ENCODE measurements around the gene VKORC1L1.
"Not testable (repeated sequence)": the region's sequence is repeated elsewhere in the genome, so short reads cannot be mapped to it uniquely, and the experiment has no call there.

VKORC1L1 gene

GRCh38 chr7:65988084-65988483 lies 115.2 kb downstream of the VKORC1L1 start:
- Histone ChIP-seq H3K9ac (ENCODE audit: low read length) (no peak overlapping the region), H3K79me2 (ENCODE audit: low read length) (no peaks in the 10 kb centered on the region), H3K27me3 (ENCODE audit: low read depth, low read length) (no peaks in the 10 kb centered on the region), H3K4me2 (ENCODE audit: low read length) (no peak overlapping the region), H3K27ac (ENCODE audit: low read length) (no peak overlapping the region), H3K36me3 (replicated peaks; ENCODE audit: low read depth, low read length) (no peaks in the 10 kb centered on the region), H4K20me1 (ENCODE audit: insufficient read depth, low read length) (no peaks in the 10 kb centered on the region), H2AFZ (ENCODE audit: low read depth, low read length) (no peak overlapping the region), H3K4me3 (ENCODE audit: low read length) (no peak overlapping the region), H3K4me1 (ENCODE audit: low read length) (no peaks in the 10 kb centered on the region), H3K9me3 (ENCODE audit: insufficient read depth, low read length) (no peaks in the 10 kb centered on the region)
- TF ChIP-seq EZH2phosphoT487 (IDR thresholded peaks at IDR 0.05; ENCODE audit: low read depth), result no peak
- TF ChIP-seq CTCF (IDR thresholded peaks at IDR 0.05; ENCODE audit: low read depth, low read length), result no peak

GRCh38 chr7:65988503-65988902 lies 115.6 kb downstream of the VKORC1L1 start:
- not testable (repeated sequence) for H3K4me1 ChIP-seq (ENCODE audit: low read length); H3K36me3 ChIP-seq (replicated peaks; ENCODE audit: low read depth, low read length); H3K4me2 ChIP-seq (ENCODE audit: low read length); H4K20me1 ChIP-seq (ENCODE audit: insufficient read depth, low read length); H3K79me2 ChIP-seq (ENCODE audit: low read length); H3K27ac ChIP-seq (ENCODE audit: low read length); H3K9ac ChIP-seq (ENCODE audit: low read length); H3K9me3 ChIP-seq (ENCODE audit: insufficient read depth, low read length); H3K27me3 ChIP-seq (ENCODE audit: low read depth, low read length); H3K4me3 ChIP-seq (ENCODE audit: low read length); H2AFZ ChIP-seq (ENCODE audit: low read depth, low read length)

GRCh38 chr7:65989694-65990080 lies 116.8 kb downstream of the VKORC1L1 start:
- Histone ChIP-seq H3K9me3 (ENCODE audit: insufficient read depth, low read length) (no peaks in the 10 kb centered on the region), H3K4me1 (ENCODE audit: low read length) (no peaks in the 10 kb centered on the region), H3K36me3 (replicated peaks; ENCODE audit: low read depth, low read length) (no peaks in the 10 kb centered on the region), H4K20me1 (ENCODE audit: insufficient read depth, low read length) (no peaks in the 10 kb centered on the region), H3K27ac (ENCODE audit: low read length) (no peak overlapping the region), H3K4me3 (ENCODE audit: low read length) (no peak overlapping the region), H3K9ac (ENCODE audit: low read length) (no peak overlapping the region), H3K27me3 (ENCODE audit: low read depth, low read length) (no peaks in the 10 kb centered on the region), H3K79me2 (ENCODE audit: low read length) (no peaks in the 10 kb centered on the region), H3K4me2 (ENCODE audit: low read length) (no peak overlapping the region), H2AFZ (ENCODE audit: low read depth, low read length) (no peak overlapping the region)
- TF ChIP-seq EZH2phosphoT487 (IDR thresholded peaks at IDR 0.05; ENCODE audit: low read depth) (no peak), CTCF (IDR thresholded peaks at IDR 0.05; ENCODE audit: low read depth, low read length) (no peak)

- H3K4me3 ChIP-seq (ENCODE audit: low read length); H3K36me3 ChIP-seq (replicated peaks; ENCODE audit: low read depth, low read length); H4K20me1 ChIP-seq (ENCODE audit: insufficient read depth, low read length); H3K27me3 ChIP-seq (ENCODE audit: low read depth, low read length); H3K9ac ChIP-seq (ENCODE audit: low read length); H3K4me2 ChIP-seq (ENCODE audit: low read length); H3K9me3 ChIP-seq (ENCODE audit: insufficient read depth, low read length); H3K27ac ChIP-seq (ENCODE audit: low read length); H3K79me2 ChIP-seq (ENCODE audit: low read length); H3K4me1 ChIP-seq (ENCODE audit: low read length); H2AFZ ChIP-seq (ENCODE audit: low read depth, low read length): not testable (repeated sequence)
These were observed 119.0 kb downstream of the VKORC1L1 start for GRCh38 chr7:65991829-65992228.

- TF ChIP-seq EZH2phosphoT487 (IDR thresholded peaks at IDR 0.05; ENCODE audit: low read depth), result no peak
- Histone ChIP-seq H3K36me3 (replicated peaks; ENCODE audit: low read depth, low read length) (no peaks in the 10 kb centered on the region), H3K27me3 (ENCODE audit: low read depth, low read length) (no peaks in the 10 kb centered on the region), H3K9me3 (ENCODE audit: insufficient read depth, low read length) (no peaks in the 10 kb centered on the region), H3K4me1 (ENCODE audit: low read length) (no peaks in the 10 kb centered on the region), H4K20me1 (ENCODE audit: insufficient read depth, low read length) (no peaks in the 10 kb centered on the region), H3K79me2 (ENCODE audit: low read length) (no peaks in the 10 kb centered on the region), H3K4me2 (ENCODE audit: low read length) (no peak overlapping the region), H3K27ac (ENCODE audit: low read length) (no peak overlapping the region), H2AFZ (ENCODE audit: low read depth, low read length) (no peak overlapping the region), H3K9ac (ENCODE audit: low read length) (no peak overlapping the region), H3K4me3 (ENCODE audit: low read length) (no peak overlapping the region)
These were observed 119.7 kb downstream of the VKORC1L1 start for GRCh38 chr7:65992526-65992925.

GRCh38 chr7:65994984-65995383 lies 122.1 kb downstream of the VKORC1L1 start:
- H3K27me3 ChIP-seq (ENCODE audit: low read depth, low read length); H3K36me3 ChIP-seq (replicated peaks; ENCODE audit: low read depth, low read length); H4K20me1 ChIP-seq (ENCODE audit: insufficient read depth, low read length); H3K27ac ChIP-seq (ENCODE audit: low read length); H3K4me2 ChIP-seq (ENCODE audit: low read length); H3K9ac ChIP-seq (ENCODE audit: low read length); H3K4me1 ChIP-seq (ENCODE audit: low read length); H2AFZ ChIP-seq (ENCODE audit: low read depth, low read length); H3K9me3 ChIP-seq (ENCODE audit: insufficient read depth, low read length); H3K79me2 ChIP-seq (ENCODE audit: low read length); H3K4me3 ChIP-seq (ENCODE audit: low read length): not testable (repeated sequence)

- not testable (repeated sequence) for H3K9me3 ChIP-seq (ENCODE audit: insufficient read depth, low read length); H3K27ac ChIP-seq (ENCODE audit: low read length); H3K4me3 ChIP-seq (ENCODE audit: low read length)
These were observed 128.0 kb downstream of the VKORC1L1 start for GRCh38 chr7:66000823-66001417.

GRCh38 chr7:66005115-66005671 lies 132.3 kb downstream of the VKORC1L1 start:
- not testable (repeated sequence) for H3K27ac ChIP-seq (ENCODE audit: low read length)

More at GRCh38 chr7:66000823-66001417, 128.0 kb downstream of the VKORC1L1 start:
- not testable (repeated sequence) for H3K9ac ChIP-seq (ENCODE audit: low read length); H3K36me3 ChIP-seq (replicated peaks; ENCODE audit: low read depth, low read length); H3K4me1 ChIP-seq (ENCODE audit: low read length); H3K27me3 ChIP-seq (ENCODE audit: low read depth, low read length); H3K4me2 ChIP-seq (ENCODE audit: low read length); H4K20me1 ChIP-seq (ENCODE audit: insufficient read depth, low read length); H3K79me2 ChIP-seq (ENCODE audit: low read length); H2AFZ ChIP-seq (ENCODE audit: low read depth, low read length)

More at GRCh38 chr7:66005115-66005671, 132.3 kb downstream of the VKORC1L1 start:
- H3K27me3 ChIP-seq (ENCODE audit: low read depth, low read length); H3K4me2 ChIP-seq (ENCODE audit: low read length); H4K20me1 ChIP-seq (ENCODE audit: insufficient read depth, low read length); H3K4me3 ChIP-seq (ENCODE audit: low read length); H3K9me3 ChIP-seq (ENCODE audit: insufficient read depth, low read length); H2AFZ ChIP-seq (ENCODE audit: low read depth, low read length); H3K36me3 ChIP-seq (replicated peaks; ENCODE audit: low read depth, low read length); H3K79me2 ChIP-seq (ENCODE audit: low read length); H3K4me1 ChIP-seq (ENCODE audit: low read length); H3K9ac ChIP-seq (ENCODE audit: low read length): not testable (repeated sequence)

Measured in OCI-LY3 (cell line).